ENCODE data around the gene TREML4. TPM values are rescaled to one million over a fixed set of nuclear protein-coding genes. Genes with fewer than 3 reads are reported as not detected.

TREML4 gene
- total and polyA plus RNA-seq, 10 of the 15 experiments (the other 5 are each of a cell fraction or from before 2014, with no cell fraction given) = not detected

- CTCF ChIA-PET = interaction anchor here (3.8 kb wide), 1 partner anchor 12 kb away, joined by 26 read pairs; no protein-coding TSS in a partner anchor
- Histone ChIP-seq H3K4me1 (ENCODE audit: control insufficient read depth, insufficient read depth, low read length) (0 out of 2 replicates have a peak, but pooled peaks cover 1% of the 10 kb centered on the region), H2AFZ (ENCODE audit: control insufficient read depth, low read depth, low read length) (no peak overlapping the region), H3K9ac (ENCODE audit: control insufficient read depth, insufficient read depth, low read length) (no peak overlapping the region), H3K79me2 (ENCODE audit: control insufficient read depth, insufficient read depth, low read length) (no peaks in the 10 kb centered on the region), H3K36me3 (ENCODE audit: control insufficient read depth in 2 of 2, insufficient read depth in 2 of 2, low read length in 1 of 2) (peaks cover 0 to 4% of the 10 kb centered on the region in 2 experiments; a peak in 2 of 4 replicates), H4K20me1 (ENCODE audit: control insufficient read depth, insufficient read depth) (no peaks in the 10 kb centered on the region), H3K9me3 (replicated peaks; ENCODE audit: control insufficient read depth, insufficient read depth, low read length) (peaks cover 17% of the 10 kb centered on the region), H3K27me3 (replicated peaks in 1 of 2; ENCODE audit: control insufficient read depth in 2 of 2, insufficient read depth in 2 of 2, low read length in 1 of 2) (no peaks in the 10 kb centered on the region; a peak in 1 of 4 replicates), H3K4me3 (no peak overlapping the region), H3K27ac (ENCODE audit: control insufficient read depth, insufficient read depth) (no peak overlapping the region), H3K4me2 (ENCODE audit: control insufficient read depth, insufficient read depth) (no peak overlapping the region)
- RAD21 ChIA-PET (ENCODE audit: unreplicated experiment) = no interaction called here
- no TSS peak for BruUV-seq (replicated peaks)
- POLR2A ChIA-PET = no interaction called here
- 90% methylated on average over 3 of the region's 3 CpGs for WGBS (ENCODE audit: insufficient coverage, insufficient replicate concordance, low lambda C conversion rate, missing lambda C conversion rate)
- ATAC-seq (no peak), DNase-seq (ENCODE audit: low read depth, low spot score) (no peak), FAIRE-seq (no peak)
- intact Hi-C loops (cut with micrococcal nuclease; ENCODE audit: unreplicated experiment) = loop anchor here (5.0 kb wide), 1 partner anchor 123 kb away; no protein-coding TSS in a partner anchor
- in situ Hi-C loops (cut with MboI) = no loop called here
- TF ChIP-seq RFX5 (IDR thresholded peaks at IDR 0.05; ENCODE audit: low read depth, low read length) = no peak
- TF ChIP-seq CHD1 (IDR thresholded peaks at IDR 0.05; ENCODE audit: low read depth, low read length) = no peak
- no peak for TF ChIP-seq BMI1 (IDR thresholded peaks at IDR 0.05; ENCODE audit: borderline replicate concordance)
- TF ChIP-seq, protein P1, sequence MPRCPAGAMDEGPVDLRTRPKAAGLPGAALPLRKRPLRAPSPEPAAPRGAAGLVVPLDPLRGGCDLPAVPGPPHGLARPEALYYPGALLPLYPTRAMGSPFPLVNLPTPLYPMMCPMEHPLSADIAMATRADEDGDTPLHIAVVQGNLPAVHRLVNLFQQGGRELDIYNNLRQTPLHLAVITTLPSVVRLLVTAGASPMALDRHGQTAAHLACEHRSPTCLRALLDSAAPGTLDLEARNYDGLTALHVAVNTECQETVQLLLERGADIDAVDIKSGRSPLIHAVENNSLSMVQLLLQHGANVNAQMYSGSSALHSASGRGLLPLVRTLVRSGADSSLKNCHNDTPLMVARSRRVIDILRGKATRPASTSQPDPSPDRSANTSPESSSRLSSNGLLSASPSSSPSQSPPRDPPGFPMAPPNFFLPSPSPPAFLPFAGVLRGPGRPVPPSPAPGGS (IDR thresholded peaks at IDR 0.05; ENCODE audit: borderline replicate concordance, insufficient read depth, low read depth, low read length, poor library complexity, severe bottlenecking) = no peak
- TF ChIP-seq BCL11A (IDR thresholded peaks at IDR 0.05; ENCODE audit: low read depth, low read length) = no peak
- TF ChIP-seq NRF1 (conservative IDR thresholded peaks at IDR 0.05; ENCODE audit: low read depth, low read length) = no peak
- no peak for TF ChIP-seq CBX3 (IDR thresholded peaks at IDR 0.05; ENCODE audit: borderline replicate concordance, low read depth)
- no peak for TF ChIP-seq SREBF1 (IDR thresholded peaks at IDR 0.05; ENCODE audit: low read length)
- TF ChIP-seq FOS (IDR thresholded peaks at IDR 0.05; ENCODE audit: borderline replicate concordance, extremely low read depth, insufficient read length) = no peak
- TF ChIP-seq POLR2AphosphoS2 (IDR thresholded peaks at IDR 0.05; ENCODE audit: low read depth, low read length) = no peak
- no peak for TF ChIP-seq SREBF2 (IDR thresholded peaks at IDR 0.05; ENCODE audit: low read length)
- no peak for TF ChIP-seq RELB (IDR thresholded peaks at IDR 0.05; ENCODE audit: low read depth)
- TF ChIP-seq SKIL (IDR thresholded peaks at IDR 0.05; ENCODE audit: low read depth, poor library complexity, severe bottlenecking) = no peak
- no peak for TF ChIP-seq HDAC6 (IDR thresholded peaks at IDR 0.05; ENCODE audit: unreplicated experiment)
- SMC1A ChIA-PET (ENCODE audit: uncharacterized antibody, unreplicated experiment) = no interaction called here
Observed at GRCh38 chr6:41194386-41194785, 33.8 kb upstream of the TREML4 start.
